Nephron (organoid): ENCODE results near the gene ABHD17B.

Source experiments
- H3K27ac Mint-ChIP-seq, 3 experiments: 2 replicates each; pipeline ENCODE4 v1.8.0; 2020; ENCODE audit warnings: mixed read lengths in 3 of 3, mild to moderate bottlenecking in 2 of 3, moderate library complexity in 1 of 3
- H3K27me3 Mint-ChIP-seq: 2 replicates; pipeline ENCODE4 v1.8.0; 2021; ENCODE audit warnings: low read depth, mild to moderate bottlenecking, moderate library complexity, mixed read lengths
- H3K36me3 Mint-ChIP-seq: 2 replicates; pipeline ENCODE4 v1.8.0; 2020; ENCODE audit warnings: low read depth, mixed read lengths
- H3K4me1 Mint-ChIP-seq: 2 replicates; pipeline ENCODE4 v1.8.0; 2020; ENCODE audit warnings: mixed read lengths
- H3K4me3 Mint-ChIP-seq, 3 experiments: 2 replicates each; pipeline ENCODE4 v1.8.0; 2020; ENCODE audit warnings: mild to moderate bottlenecking in 3 of 3, mixed read lengths in 3 of 3, moderate library complexity in 2 of 3
- H3K9me3 Mint-ChIP-seq: 2 replicates; pipeline ENCODE4 v1.8.0; 2020; ENCODE audit warnings: mixed read lengths
- CTCF ChIP-seq, 3 experiments: fragments of 200-600 bp; sonication (generic); IDR thresholded peaks; one replicate each; pipeline ENCODE4 v1.5.0; 2021; ENCODE audit warnings: antibody characterized with exemption in 3 of 3; ENCODE audit not compliant: unreplicated experiment in 3 of 3

ABHD17B gene

DNA sequence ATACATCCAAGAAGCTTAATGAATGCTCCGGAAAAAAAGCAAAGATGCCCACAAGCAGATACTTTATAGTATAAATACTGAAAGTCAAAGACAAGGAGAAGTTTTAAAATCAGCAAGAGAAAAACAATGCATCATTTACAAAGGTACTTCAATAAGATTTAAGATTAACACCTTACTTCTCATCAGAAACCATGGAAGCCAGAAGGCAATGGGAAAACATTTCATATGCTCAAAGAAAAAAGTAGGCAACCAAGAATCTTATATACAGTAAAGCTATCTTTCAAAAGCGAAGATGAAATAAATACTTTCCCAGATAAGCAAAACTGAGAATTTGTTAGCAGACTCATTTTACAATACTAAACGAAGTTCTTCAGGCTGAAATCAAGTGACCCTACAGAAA, 51.1 kb downstream of the ABHD17B start:
- H3K27ac Mint-ChIP-seq: no peak overlapping the region
- H3K9me3 Mint-ChIP-seq: peaks cover 36% of the 10 kb centered on the region
- H3K36me3 Mint-ChIP-seq: peaks cover 64% of the 10 kb centered on the region
- H3K4me1 Mint-ChIP-seq: no peaks in the 10 kb centered on the region
- H3K4me3 Mint-ChIP-seq: no peak overlapping the region
- TF ChIP-seq CTCF (IDR thresholded peaks at IDR 0.05; ENCODE audit: unreplicated experiment in 3 of 3): no peak
- no peaks in the 10 kb centered on the region for H3K27me3 Mint-ChIP-seq

- H3K27me3 Mint-ChIP-seq: no peaks in the 10 kb centered on the region
- H3K36me3 Mint-ChIP-seq: peaks cover 57% of the 10 kb centered on the region
- TF ChIP-seq CTCF (IDR thresholded peaks at IDR 0.05; ENCODE audit: unreplicated experiment in 3 of 3): no peak
- no peaks in the 10 kb centered on the region for H3K4me1 Mint-ChIP-seq
- no peak overlapping the region for H3K27ac Mint-ChIP-seq
- H3K4me3 Mint-ChIP-seq: no peak overlapping the region
- peaks cover 33% of the 10 kb centered on the region for H3K9me3 Mint-ChIP-seq
Observed at GRCh38 chr9:71858812-71859211, 52.2 kb downstream of the ABHD17B start.

- H3K27me3 Mint-ChIP-seq: no peaks in the 10 kb centered on the region
- TF ChIP-seq CTCF (IDR thresholded peaks at IDR 0.05; ENCODE audit: unreplicated experiment in 3 of 3): no peak
- H3K36me3 Mint-ChIP-seq: peaks cover 51% of the 10 kb centered on the region
- no peaks in the 10 kb centered on the region for H3K4me1 Mint-ChIP-seq
- H3K27ac Mint-ChIP-seq: no peak overlapping the region
- peaks cover 29% of the 10 kb centered on the region for H3K9me3 Mint-ChIP-seq
- H3K4me3 Mint-ChIP-seq: no peak overlapping the region
Observed at GRCh38 chr9:71858102-71858798, 52.7 kb downstream of the ABHD17B start.

GRCh38 chr9:71857159-71857558, 53.8 kb downstream of the ABHD17B start:
- H3K4me1 Mint-ChIP-seq: no peaks in the 10 kb centered on the region
- H3K27me3 Mint-ChIP-seq: no peaks in the 10 kb centered on the region
- H3K27ac Mint-ChIP-seq: no peak overlapping the region
- no peak for TF ChIP-seq CTCF (IDR thresholded peaks at IDR 0.05; ENCODE audit: unreplicated experiment in 3 of 3)
- no peak overlapping the region for H3K4me3 Mint-ChIP-seq
- H3K9me3 Mint-ChIP-seq: peaks cover 32% of the 10 kb centered on the region
- H3K36me3 Mint-ChIP-seq: peaks cover 43% of the 10 kb centered on the region

DNA sequence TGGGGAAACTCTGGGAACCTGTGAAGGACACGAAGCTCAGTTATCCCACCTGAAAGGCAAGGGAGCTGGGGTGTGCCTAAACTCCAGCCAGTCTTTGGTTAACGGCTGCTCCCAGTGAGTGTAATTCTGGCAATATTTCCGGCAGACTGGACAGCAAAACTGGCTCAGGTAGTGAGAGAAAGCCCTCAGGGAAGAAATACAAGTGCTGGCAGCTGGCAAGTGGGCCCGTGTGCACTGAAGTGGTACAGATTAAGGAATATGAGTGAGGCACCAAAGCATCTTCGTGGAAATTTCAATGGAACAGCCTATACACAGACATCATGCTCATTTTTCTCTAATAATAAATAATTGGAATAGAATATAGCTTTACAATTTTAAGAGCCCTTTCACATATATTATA, 56.2 kb downstream of the ABHD17B start:
- Mint-ChIP-seq H3K27ac (no peak overlapping the region), H3K9me3 (peaks cover 23% of the 10 kb centered on the region), H3K36me3 (peaks cover 20% of the 10 kb centered on the region), H3K4me3 (no peak overlapping the region), H3K4me1 (no peaks in the 10 kb centered on the region), H3K27me3 (no peaks in the 10 kb centered on the region)
- no peak for TF ChIP-seq CTCF (IDR thresholded peaks at IDR 0.05; ENCODE audit: unreplicated experiment in 3 of 3)

GRCh38 chr9:71853084-71853483, 57.9 kb downstream of the ABHD17B start:
- H3K9me3 Mint-ChIP-seq: peaks cover 15% of the 10 kb centered on the region
- no peak overlapping the region for H3K4me3 Mint-ChIP-seq
- no peaks in the 10 kb centered on the region for H3K4me1 Mint-ChIP-seq
- H3K36me3 Mint-ChIP-seq: peaks cover 7% of the 10 kb centered on the region
- no peaks in the 10 kb centered on the region for H3K27me3 Mint-ChIP-seq
- H3K27ac Mint-ChIP-seq: no peak overlapping the region
- no peak for TF ChIP-seq CTCF (IDR thresholded peaks at IDR 0.05; ENCODE audit: unreplicated experiment in 3 of 3)
